ENCODE data around the gene LMTK3.

LMTK3 gene, protein sequence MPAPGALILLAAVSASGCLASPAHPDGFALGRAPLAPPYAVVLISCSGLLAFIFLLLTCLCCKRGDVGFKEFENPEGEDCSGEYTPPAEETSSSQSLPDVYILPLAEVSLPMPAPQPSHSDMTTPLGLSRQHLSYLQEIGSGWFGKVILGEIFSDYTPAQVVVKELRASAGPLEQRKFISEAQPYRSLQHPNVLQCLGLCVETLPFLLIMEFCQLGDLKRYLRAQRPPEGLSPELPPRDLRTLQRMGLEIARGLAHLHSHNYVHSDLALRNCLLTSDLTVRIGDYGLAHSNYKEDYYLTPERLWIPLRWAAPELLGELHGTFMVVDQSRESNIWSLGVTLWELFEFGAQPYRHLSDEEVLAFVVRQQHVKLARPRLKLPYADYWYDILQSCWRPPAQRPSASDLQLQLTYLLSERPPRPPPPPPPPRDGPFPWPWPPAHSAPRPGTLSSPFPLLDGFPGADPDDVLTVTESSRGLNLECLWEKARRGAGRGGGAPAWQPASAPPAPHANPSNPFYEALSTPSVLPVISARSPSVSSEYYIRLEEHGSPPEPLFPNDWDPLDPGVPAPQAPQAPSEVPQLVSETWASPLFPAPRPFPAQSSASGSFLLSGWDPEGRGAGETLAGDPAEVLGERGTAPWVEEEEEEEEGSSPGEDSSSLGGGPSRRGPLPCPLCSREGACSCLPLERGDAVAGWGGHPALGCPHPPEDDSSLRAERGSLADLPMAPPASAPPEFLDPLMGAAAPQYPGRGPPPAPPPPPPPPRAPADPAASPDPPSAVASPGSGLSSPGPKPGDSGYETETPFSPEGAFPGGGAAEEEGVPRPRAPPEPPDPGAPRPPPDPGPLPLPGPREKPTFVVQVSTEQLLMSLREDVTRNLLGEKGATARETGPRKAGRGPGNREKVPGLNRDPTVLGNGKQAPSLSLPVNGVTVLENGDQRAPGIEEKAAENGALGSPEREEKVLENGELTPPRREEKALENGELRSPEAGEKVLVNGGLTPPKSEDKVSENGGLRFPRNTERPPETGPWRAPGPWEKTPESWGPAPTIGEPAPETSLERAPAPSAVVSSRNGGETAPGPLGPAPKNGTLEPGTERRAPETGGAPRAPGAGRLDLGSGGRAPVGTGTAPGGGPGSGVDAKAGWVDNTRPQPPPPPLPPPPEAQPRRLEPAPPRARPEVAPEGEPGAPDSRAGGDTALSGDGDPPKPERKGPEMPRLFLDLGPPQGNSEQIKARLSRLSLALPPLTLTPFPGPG (N-terminal part only)

DNA sequence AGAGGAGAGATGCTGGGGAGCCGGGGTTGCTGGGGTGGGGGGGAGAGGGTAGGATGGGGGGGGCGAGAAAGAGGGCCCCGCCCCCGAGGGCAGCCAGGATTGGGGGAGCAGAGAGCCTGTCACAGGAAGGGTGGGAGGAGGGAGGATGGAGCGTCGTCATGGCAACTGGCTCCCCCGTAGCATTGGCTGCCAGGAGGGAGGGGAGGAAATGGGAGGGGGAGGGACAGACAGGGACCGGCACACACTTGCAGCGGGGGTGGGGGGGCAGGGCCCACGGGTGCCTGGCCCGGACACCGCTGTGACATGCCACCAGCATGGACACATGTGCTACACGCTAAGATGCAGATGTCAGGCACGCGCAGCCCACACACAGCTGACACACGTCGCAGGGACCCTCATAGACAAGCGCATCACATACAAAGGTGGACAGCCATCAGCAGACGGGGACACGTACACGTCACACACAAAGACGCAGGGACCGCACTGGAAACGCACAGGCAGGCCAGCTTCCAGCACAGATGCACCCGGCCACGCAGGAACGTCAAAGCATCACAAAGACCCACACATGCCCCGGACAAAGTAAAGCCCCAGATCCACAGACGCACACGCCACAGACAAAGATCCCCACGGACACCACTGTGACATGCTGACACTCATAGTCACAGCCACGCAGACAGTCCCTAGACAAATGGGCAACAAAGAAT, at the start of gene LMTK3:
Gene LMTK3 (minus strand): TSS at position 36 of the 704 bp plus-strand sequence. CDS start 259 bp downstream, outside the sequence.
- DNase-seq (ENCODE audit: low spot score) = no peak

- no peak for DNase-seq (ENCODE audit: low spot score)
Measured at GRCh38 chr19:48561412-48561811, 49.8 kb upstream of the LMTK3 start.

DNA sequence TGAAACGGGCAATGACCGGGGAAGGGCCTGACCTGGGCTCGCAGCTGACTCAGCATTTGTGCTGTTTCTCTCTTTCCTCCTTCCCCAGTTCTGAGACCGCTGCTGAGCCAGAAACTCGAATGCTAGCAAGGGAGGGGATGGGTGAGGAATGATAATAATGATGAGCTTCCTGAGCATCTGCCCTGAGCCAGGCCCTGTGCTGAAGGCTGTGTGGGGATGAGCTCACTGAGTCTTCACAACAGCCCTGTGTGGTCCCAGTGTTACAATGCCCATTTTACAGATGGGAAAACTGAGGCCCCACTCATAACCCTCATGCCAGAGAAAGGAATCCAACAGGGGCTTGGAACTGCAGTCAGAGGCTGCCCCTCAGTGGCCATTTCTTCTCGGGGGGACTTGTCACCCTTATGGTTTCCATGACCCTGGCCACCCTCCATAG, 48.5 kb upstream of the LMTK3 start:
- DNase-seq (ENCODE audit: low spot score) = no peak

- no peak for DNase-seq (ENCODE audit: low spot score)
Measured at GRCh38 chr19:48558018-48558684, 46.5 kb upstream of the LMTK3 start.

- no peak for DNase-seq (ENCODE audit: low spot score)
Measured at GRCh38 chr19:48556825-48557224, 45.2 kb upstream of the LMTK3 start.

GRCh38 chr19:48556163-48556562, 44.5 kb upstream of the LMTK3 start:
- DNase-seq (ENCODE audit: low spot score) = no peak

DNA sequence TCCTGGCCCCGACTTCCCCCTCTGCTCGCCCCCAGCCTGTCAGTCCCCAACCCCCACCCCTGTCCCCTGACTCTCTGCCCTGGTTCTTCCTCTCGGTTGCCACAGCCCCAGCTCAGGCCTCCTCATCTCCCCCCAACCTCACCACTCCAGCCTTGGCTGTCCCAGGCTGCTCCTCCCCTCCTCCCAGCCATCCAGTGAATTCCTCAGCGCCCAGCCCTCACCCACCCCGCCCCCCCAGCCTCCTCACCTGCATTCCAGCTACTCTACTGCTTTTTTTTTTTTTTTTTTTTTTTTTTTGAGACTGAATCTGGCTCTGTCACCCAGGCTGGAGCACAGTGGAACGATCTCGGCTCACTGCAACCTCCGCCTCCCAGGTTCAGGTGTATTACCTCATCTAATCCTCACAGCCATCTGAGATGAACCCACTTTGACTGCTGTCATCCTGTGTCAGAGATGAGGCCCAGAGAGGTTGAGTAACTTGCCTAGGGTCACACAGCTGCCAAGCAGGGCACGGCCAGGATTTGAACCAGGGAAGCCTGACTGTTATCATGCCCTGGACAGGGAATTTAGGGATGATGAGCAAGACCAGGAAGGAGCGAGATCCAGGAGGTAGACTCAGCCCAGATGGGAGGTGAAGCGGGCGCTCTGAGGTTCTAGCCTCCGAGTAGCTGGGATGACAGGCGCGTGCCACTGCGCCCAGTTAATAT, 42.9 kb upstream of the LMTK3 start:
- DNase-seq (ENCODE audit: low spot score) = no peak

DNA sequence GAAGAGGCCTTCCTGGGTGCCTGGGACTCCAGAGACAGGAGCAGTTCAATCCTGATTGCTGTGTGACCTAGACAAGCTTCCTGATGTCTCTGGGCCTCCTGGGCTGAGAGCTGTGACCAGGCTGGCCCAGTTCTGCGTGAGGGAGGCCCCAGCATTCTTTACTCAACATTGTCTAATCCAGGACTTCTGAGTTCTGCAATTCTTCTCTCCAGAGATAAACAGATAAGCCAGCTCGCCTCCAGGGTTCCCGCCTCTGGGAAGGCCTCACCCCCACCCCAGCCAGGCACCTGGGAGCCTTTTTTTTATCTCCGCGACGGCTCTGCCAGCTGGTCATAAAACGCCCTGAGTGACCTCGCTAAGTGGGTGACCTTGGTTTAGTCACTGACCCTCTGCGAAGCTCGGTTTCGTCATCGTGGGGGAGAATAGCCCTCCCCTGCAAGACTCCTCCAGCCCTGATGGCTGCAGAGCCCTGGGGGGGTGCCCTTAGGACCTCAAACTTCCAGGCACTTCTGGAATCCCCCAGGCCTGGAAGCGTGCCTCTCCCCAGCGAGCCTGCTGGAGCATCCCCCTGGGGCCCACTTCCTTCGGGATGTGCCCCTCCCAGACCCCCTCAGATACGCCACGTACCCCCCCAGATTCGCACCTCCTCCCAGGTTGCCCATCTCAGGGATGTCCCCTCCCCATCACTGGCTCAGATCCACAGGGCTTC, 42.2 kb upstream of the LMTK3 start:
- DNase-seq (ENCODE audit: low spot score) = no peak

DNA sequence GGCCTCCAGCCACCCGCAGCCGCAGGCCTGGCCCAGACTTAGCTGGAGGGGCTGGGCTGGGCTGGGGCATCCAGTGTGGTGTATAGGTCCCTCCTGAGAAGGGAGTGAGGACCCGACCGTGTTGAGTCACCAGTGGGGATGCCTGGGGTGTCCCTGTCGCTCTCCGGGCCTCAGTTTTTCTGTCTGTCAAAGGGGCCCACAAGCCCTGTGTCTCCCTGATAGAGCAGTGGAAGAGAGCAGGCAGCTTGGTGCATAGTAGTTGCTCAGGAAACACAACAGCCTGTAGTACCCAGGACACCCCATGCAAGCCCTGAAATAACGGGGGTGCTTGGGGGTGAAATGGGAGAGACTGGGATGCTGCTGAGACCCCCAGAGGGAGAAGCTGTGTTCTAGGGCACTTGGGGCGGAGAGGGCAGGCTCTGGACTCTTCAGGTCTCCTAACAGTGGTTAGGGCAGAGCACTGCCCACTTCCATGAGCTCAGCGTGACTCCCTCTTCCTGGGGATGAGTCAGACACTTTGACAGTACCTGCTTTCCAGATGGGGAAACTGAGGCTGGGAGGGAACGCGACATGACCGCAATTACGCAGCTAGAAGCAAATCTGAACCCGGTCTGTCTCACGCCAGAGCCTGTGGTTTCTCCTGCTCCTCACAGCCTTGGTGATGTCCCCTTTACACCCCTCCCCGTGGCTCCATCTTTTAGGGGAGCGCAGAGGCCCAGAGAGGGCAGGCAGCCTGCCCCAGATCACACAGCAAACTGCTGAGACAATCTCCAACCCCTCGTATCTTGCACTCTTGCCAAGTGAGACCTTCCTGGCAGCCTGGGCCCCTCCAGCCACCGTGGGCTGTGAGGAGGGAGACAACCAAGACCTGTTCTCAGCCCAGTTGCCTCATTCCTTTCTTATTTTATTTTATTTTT, 41.0 kb upstream of the LMTK3 start:
- DNase-seq (ENCODE audit: low spot score) = no peak

GRCh38 chr19:48551437-48552302, 40.0 kb upstream of the LMTK3 start, which contains the start of gene SULT2B1:
TSS of gene SULT2B1 (plus strand) at chr19:48552172. CDS start at chr19:48552253, 81 bp downstream.
- no peak for DNase-seq (ENCODE audit: low spot score)

- no peak for DNase-seq (ENCODE audit: low spot score)
Measured at GRCh38 chr19:48549380-48549779, 37.7 kb upstream of the LMTK3 start.

GRCh38 chr19:48548253-48548911, 36.7 kb upstream of the LMTK3 start:
- no peak for DNase-seq (ENCODE audit: low spot score)

GRCh38 chr19:48547722-48548121, 36.1 kb upstream of the LMTK3 start:
- DNase-seq (ENCODE audit: low spot score) = no peak

- DNase-seq (ENCODE audit: low spot score) = no peak
Measured at GRCh38 chr19:48544856-48545750, 33.5 kb upstream of the LMTK3 start.

DNA sequence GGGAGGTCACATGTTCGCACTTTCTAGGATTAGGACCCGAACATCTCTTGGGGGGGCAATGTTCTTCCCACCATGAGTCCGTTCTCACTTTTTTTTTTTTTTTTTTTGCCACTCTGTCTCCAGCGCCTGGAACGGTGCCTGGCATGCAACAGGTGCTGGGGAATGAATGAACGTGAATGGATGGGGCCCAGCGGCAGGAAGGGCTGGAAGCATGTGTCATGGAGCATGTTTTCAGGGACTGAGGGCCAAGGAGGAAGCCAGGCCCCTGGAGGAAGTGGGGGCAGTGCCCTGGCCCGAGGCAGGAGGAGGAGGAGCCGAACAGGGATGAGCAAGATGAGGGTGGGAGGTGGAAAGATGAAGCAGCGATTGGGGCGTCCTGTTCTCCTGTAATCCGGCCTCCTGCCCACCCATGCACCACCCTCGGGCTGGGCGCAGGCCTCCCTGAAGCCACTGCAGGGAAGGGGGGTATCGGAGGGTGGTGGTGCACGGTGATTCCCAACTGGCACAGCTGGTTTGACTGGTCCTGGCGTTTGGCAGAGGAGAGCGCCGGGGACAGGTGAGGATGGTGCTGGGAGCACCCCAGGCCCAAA, 31.6 kb upstream of the LMTK3 start:
- DNase-seq (ENCODE audit: low spot score) = no peak

- no peak for DNase-seq (ENCODE audit: low spot score)
Measured at GRCh38 chr19:48541813-48542212, 30.2 kb upstream of the LMTK3 start.
